GM23338 (cell line): ENCODE data around the gene PINK1. TPM values are rescaled to one million over a fixed set of nuclear protein-coding genes. Genes with fewer than 3 reads are reported as not detected.
"Not testable (repeated sequence)": the region's sequence is repeated elsewhere in the genome, so short reads cannot be mapped to it uniquely, and the experiment has no call there.

Experiments
- ATAC-seq: fragments of 200-7000 bp; cut with Tn5 transposase; 3 replicates; pipeline ENCODE4 v1.9.1; 2020
- DNase-seq: peaks from one replicate; pipeline ENCODE4 v3.0.0-alpha.2; 2015; ENCODE audit warnings: low spot score
- H2AFZ ChIP-seq: fragments of 200-600 bp; sonication (generic); 2 replicates; pipeline ENCODE4 v1.8.0; 2016; ENCODE audit warnings: antibody characterized with exemption, mild to moderate bottlenecking, moderate library complexity
- H3F3A ChIP-seq: fragments of 200-600 bp; sonication (generic); replicated peaks from 2 replicates; pipeline ENCODE4 v1.8.0; 2017; ENCODE audit warnings: antibody characterized with exemption, mixed run types, low read depth
- H3K27ac ChIP-seq: fragments of 200-600 bp; sonication (generic); 2 replicates; pipeline ENCODE4 v1.6.1; 2016; ENCODE audit warnings: low read depth
- H3K27me3 ChIP-seq: fragments of 200-600 bp; sonication (generic); 2 replicates; pipeline ENCODE4 v1.8.0; 2016; ENCODE audit warnings: mild to moderate bottlenecking, mixed run types, moderate library complexity; ENCODE audit not compliant: insufficient read depth
- H3K36me3 ChIP-seq: fragments of 200-600 bp; sonication (generic); 2 replicates; pipeline ENCODE4 v1.8.0; 2016; ENCODE audit warnings: mild to moderate bottlenecking; ENCODE audit not compliant: insufficient read depth
- H3K4me1 ChIP-seq: fragments of 200-600 bp; sonication (generic); 2 replicates; pipeline ENCODE4 v1.8.0; 2016; ENCODE audit warnings: mild to moderate bottlenecking, moderate library complexity; ENCODE audit not compliant: insufficient read depth
- H3K4me2 ChIP-seq: fragments of 200-600 bp; sonication (generic); 2 replicates; pipeline ENCODE4 v1.7.1; 2017; ENCODE audit warnings: mixed run types
- H3K4me3 ChIP-seq: fragments of 200-600 bp; sonication (generic); 2 replicates; pipeline ENCODE4 v1.6.1; 2016; ENCODE audit warnings: mixed run types
- H3K79me2 ChIP-seq: fragments of 200-600 bp; sonication (generic); replicated peaks from 2 replicates; pipeline ENCODE4 v1.8.0; 2017; ENCODE audit warnings: mild to moderate bottlenecking; ENCODE audit not compliant: insufficient read depth
- H3K9me2 ChIP-seq: fragments of 200-600 bp; sonication (generic); 2 replicates; pipeline ENCODE4 v1.8.0; 2017; ENCODE audit not compliant: insufficient read depth
- H4K20me1 ChIP-seq: fragments of 200-600 bp; sonication (generic); replicated peaks from 2 replicates; pipeline ENCODE4 v1.8.0; 2017; ENCODE audit warnings: mild to moderate bottlenecking; ENCODE audit not compliant: insufficient read depth
- H3K27ac Mint-ChIP-seq: 2 replicates; pipeline ENCODE4 v1.8.0; 2020; ENCODE audit warnings: inconsistent platforms, mild to moderate bottlenecking, moderate library complexity, mixed read lengths
- H3K27me3 Mint-ChIP-seq: 3 replicates; pipeline ENCODE4 v1.8.0; 2022; ENCODE audit warnings: low read depth, mild to moderate bottlenecking, moderate library complexity, mixed read lengths, inconsistent platforms; ENCODE audit not compliant: insufficient read depth, poor library complexity
- H3K36me3 Mint-ChIP-seq: 3 replicates; pipeline ENCODE4 v1.8.0; 2021; ENCODE audit warnings: low read depth, mild to moderate bottlenecking, inconsistent platforms, moderate library complexity, mixed read lengths
- H3K4me1 Mint-ChIP-seq: 3 replicates; pipeline ENCODE4 v1.8.0; 2020; ENCODE audit warnings: mild to moderate bottlenecking, inconsistent platforms, mixed read lengths
- H3K4me3 Mint-ChIP-seq: 3 replicates; pipeline ENCODE4 v1.8.0; 2021; ENCODE audit warnings: moderate library complexity, mild to moderate bottlenecking, inconsistent platforms, mixed read lengths
- H3K9me3 Mint-ChIP-seq: 3 replicates; pipeline ENCODE4 v1.8.0; 2020; ENCODE audit warnings: moderate library complexity, mild to moderate bottlenecking, inconsistent platforms, mixed read lengths
- CREB1 ChIP-seq: fragments of 250-450 bp; sonication (Bioruptor Pico); IDR thresholded peaks from 2 replicates; pipeline ENCODE4 v1.5.0; 2020; ENCODE audit warnings: low read depth, mild to moderate bottlenecking, moderate library complexity
- ETS1 ChIP-seq: IDR thresholded peaks from 2 replicates; pipeline ENCODE4 v1.6.1; 2016; ENCODE audit warnings: antibody characterized with exemption
- EZH2 ChIP-seq: fragments of 200-600 bp; sonication (generic); IDR thresholded peaks from one replicate; pipeline ENCODE4 v1.8.0; 2017; ENCODE audit warnings: antibody characterized with exemption, mild to moderate bottlenecking, low read depth; ENCODE audit not compliant: unreplicated experiment
- EZH2phosphoT487 ChIP-seq: fragments of 200-600 bp; sonication (generic); IDR thresholded peaks from one replicate; pipeline ENCODE4 v1.8.1; 2018; ENCODE audit warnings: antibody characterized with exemption; ENCODE audit not compliant: unreplicated experiment
- POLR2AphosphoS5 ChIP-seq: IDR thresholded peaks from 2 replicates; pipeline ENCODE4 v1.6.1; 2016; ENCODE audit warnings: antibody characterized with exemption, low read depth
- STAT1 ChIP-seq: IDR thresholded peaks from one replicate; pipeline ENCODE4 v1.6.1; 2016; ENCODE audit warnings: antibody characterized with exemption; ENCODE audit not compliant: unreplicated experiment
- polyA plus RNA-seq: library from polyadenylated mRNA; unstranded; fragments of >200 nt; fragmentation: Nextera tagmentation; extraction: Ambion mirVana; gene quantifications from 2 replicates; pipeline ENCODE4 v1.2.1, GENCODE V29; 2016
- total RNA-seq: library from RNA; depleted of rRNA; stranded (reverse); fragments of >200 nt; shearing (Covaris generic); gene quantifications from 2 replicates; pipeline ENCODE4 v1.2.3, GENCODE V29; 2014

Gene PINK1
- total and polyA plus RNA-seq, 2 experiments from 2014 or later, result 20.8 to 42.7 TPM

GRCh38 chr1:20604678-20605077 lies 28.6 kb upstream of the PINK1 start:
- no peaks in the 10 kb centered on the region; the same call in 1 of the 2 replicates for H3K4me1 ChIP-seq
- DNase-seq (no peak), ATAC-seq (no peak)
- H3K4me3 ChIP-seq, result no peak overlapping the region
- no peak overlapping the region for H2AFZ ChIP-seq
- H3K36me3 ChIP-seq, result no peaks in the 10 kb centered on the region
- H3K27ac Mint-ChIP-seq, result no peak overlapping the region
- H3K4me1 Mint-ChIP-seq, result peaks cover 5% of the 10 kb centered on the region; the same call in 2 of the 3 replicates
- H3K27ac ChIP-seq, result no peak overlapping the region
- H3K9me2 ChIP-seq, result peaks cover 8% of the 10 kb centered on the region; the same call in 1 of the 2 replicates
- H3K79me2 ChIP-seq, result no peaks in the 10 kb centered on the region
- no peak overlapping the region for H3K4me2 ChIP-seq
- no peaks in the 10 kb centered on the region for H3K36me3 Mint-ChIP-seq
- H3K27me3 ChIP-seq, result no peaks in the 10 kb centered on the region
- no peak overlapping the region for H3K4me3 Mint-ChIP-seq
- TF ChIP-seq CREB1 (CRISPR knock-in tag) (no peak), EZH2 (no peak), ETS1 (no peak), STAT1 (no peak)
- no peaks in the 10 kb centered on the region; the same call in 2 of the 3 replicates for H3K9me3 Mint-ChIP-seq
- peaks cover 4% of the 10 kb centered on the region for H3K27me3 Mint-ChIP-seq
- H3F3A ChIP-seq, result no peaks in the 10 kb centered on the region
- H4K20me1 ChIP-seq, result no peaks in the 10 kb centered on the region

GRCh38 chr1:20606801-20607570 lies 26.3 kb upstream of the PINK1 start:
- not testable (repeated sequence) for H3K4me3 ChIP-seq, H3K27me3 ChIP-seq, H3K79me2 ChIP-seq, DNase-seq, H3K36me3 ChIP-seq, H4K20me1 ChIP-seq, H3K9me3 Mint-ChIP-seq, ATAC-seq, H3K4me1 ChIP-seq, H2AFZ ChIP-seq, H3K9me2 ChIP-seq, H3K36me3 Mint-ChIP-seq, H3K4me3 Mint-ChIP-seq, H3K4me2 ChIP-seq, H3K27ac ChIP-seq, H3K27me3 Mint-ChIP-seq, H3K27ac Mint-ChIP-seq, H3K4me1 Mint-ChIP-seq, H3F3A ChIP-seq

- H2AFZ ChIP-seq, result peak overlapping the region; percentile 91; the same call in 1 of the 2 replicates
- no peaks in the 10 kb centered on the region for H3K36me3 Mint-ChIP-seq
- H3K9me2 ChIP-seq, result no peaks in the 10 kb centered on the region
- H3F3A ChIP-seq, result peaks cover 7% of the 10 kb centered on the region; the same call in 1 of the 2 replicates
- DNase-seq, result peak; percentile 41
- no peaks in the 10 kb centered on the region for H3K27me3 ChIP-seq
- no peak overlapping the region for H3K4me3 Mint-ChIP-seq
- peaks cover 17% of the 10 kb centered on the region; the same call in 2 of the 3 replicates for H3K4me1 Mint-ChIP-seq
- no peak overlapping the region for H3K27ac Mint-ChIP-seq
- no peaks in the 10 kb centered on the region; the same call in 2 of the 3 replicates for H3K9me3 Mint-ChIP-seq
- peak; percentile 47 for ATAC-seq
- no peaks in the 10 kb centered on the region for H3K36me3 ChIP-seq
- no peaks in the 10 kb centered on the region for H3K27me3 Mint-ChIP-seq
- no peak overlapping the region for H3K4me3 ChIP-seq
- no peak overlapping the region for H3K4me2 ChIP-seq
- no peak overlapping the region for H3K27ac ChIP-seq
- no peaks in the 10 kb centered on the region for H4K20me1 ChIP-seq
- TF ChIP-seq EZH2phosphoT487 (no peak), POLR2AphosphoS5 (no peak), ETS1 (no peak)
- H3K4me1 ChIP-seq, result peaks cover 13% of the 10 kb centered on the region
- no peaks in the 10 kb centered on the region for H3K79me2 ChIP-seq
Observed at GRCh38 chr1:20609541-20609940, 23.7 kb upstream of the PINK1 start.
